ENCODE data around the gene MBD3L1.

The MBD3L1 gene

DNA sequence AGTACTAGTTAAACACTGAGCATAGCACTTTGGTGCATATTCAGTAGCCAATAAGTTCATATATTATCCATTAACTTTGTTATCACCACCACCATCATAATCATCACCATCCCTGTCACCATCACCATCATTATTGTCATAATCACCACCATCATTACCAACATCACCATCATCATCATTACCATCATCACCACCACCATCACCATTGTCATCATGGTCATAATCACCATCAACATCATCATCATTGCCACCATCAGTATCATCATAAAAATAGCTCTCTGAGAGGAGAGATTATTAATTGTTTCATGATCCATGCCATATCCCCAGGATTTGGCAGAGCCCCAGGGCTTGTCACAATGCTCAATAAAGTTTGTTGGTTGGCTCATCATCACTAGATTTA, 49.3 kb downstream of the MBD3L1 start:
- H3K27ac ChIP-seq: no peak overlapping the region
- DNase-seq: no peak
- H3K4me3 ChIP-seq (ENCODE audit: low read depth, low read length): no peak overlapping the region
- in situ Hi-C loops (cut with HindIII; ENCODE audit: low pct_ligation_motif_present, low sequenced_read_pairs): no loop called here
- H3K36me3 ChIP-seq (replicated peaks): no peaks in the 10 kb centered on the region
- TF ChIP-seq, protein P1, sequence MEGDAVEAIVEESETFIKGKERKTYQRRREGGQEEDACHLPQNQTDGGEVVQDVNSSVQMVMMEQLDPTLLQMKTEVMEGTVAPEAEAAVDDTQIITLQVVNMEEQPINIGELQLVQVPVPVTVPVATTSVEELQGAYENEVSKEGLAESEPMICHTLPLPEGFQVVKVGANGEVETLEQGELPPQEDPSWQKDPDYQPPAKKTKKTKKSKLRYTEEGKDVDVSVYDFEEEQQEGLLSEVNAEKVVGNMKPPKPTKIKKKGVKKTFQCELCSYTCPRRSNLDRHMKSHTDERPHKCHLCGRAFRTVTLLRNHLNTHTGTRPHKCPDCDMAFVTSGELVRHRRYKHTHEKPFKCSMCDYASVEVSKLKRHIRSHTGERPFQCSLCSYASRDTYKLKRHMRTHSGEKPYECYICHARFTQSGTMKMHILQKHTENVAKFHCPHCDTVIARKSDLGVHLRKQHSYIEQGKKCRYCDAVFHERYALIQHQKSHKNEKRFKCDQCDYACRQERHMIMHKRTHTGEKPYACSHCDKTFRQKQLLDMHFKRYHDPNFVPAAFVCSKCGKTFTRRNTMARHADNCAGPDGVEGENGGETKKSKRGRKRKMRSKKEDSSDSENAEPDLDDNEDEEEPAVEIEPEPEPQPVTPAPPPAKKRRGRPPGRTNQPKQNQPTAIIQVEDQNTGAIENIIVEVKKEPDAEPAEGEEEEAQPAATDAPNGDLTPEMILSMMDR (IDR thresholded peaks at IDR 0.05; ENCODE audit: low read depth, low read length, missing control alignments): no peak
- H3K27me3 ChIP-seq (replicated peaks): no peaks in the 10 kb centered on the region

DNA sequence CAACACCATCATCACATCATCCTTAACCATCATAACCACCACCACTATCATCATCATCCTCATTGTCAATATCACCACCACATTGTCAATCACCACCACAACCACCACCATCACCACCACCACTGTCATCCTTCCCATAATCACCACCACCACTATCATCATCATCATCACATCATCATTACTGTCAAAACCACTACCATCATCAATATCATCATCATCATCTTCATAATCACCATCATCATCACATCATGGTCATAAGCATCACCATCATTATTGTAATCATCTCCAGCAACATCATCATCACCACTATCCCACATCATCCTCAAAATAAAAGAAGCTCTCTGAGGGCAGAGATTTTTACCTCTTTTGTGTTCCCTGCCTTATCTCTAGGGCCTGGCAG, 52.2 kb downstream of the MBD3L1 start:
- in situ Hi-C loops (cut with HindIII; ENCODE audit: low pct_ligation_motif_present, low sequenced_read_pairs): no loop called here
- TF ChIP-seq, protein P1 (IDR thresholded peaks at IDR 0.05; ENCODE audit: low read depth, low read length, missing control alignments): no peak
- Histone ChIP-seq H3K4me3 (ENCODE audit: low read depth, low read length) (no peak overlapping the region), H3K27ac (no peak overlapping the region), H3K36me3 (replicated peaks) (no peaks in the 10 kb centered on the region), H3K27me3 (replicated peaks) (no peaks in the 10 kb centered on the region)
- no peak for DNase-seq

DNA sequence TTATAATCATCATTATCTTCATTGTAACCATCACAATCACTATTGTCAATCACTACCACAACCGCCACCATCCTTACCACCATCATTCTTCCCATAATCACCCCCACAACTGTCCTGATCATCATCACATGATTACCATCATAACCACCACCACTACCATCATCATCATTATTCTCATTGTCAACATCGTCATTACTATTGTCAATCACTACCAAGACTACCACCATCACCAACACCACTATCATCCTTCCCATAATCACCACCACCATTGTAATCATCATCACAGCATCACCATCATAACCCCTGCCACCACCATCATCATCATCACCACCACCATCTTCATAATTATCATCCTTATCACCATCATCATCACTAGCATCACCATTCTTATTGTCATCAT, 55.2 kb downstream of the MBD3L1 start:
- TF ChIP-seq, protein P1 (IDR thresholded peaks at IDR 0.05; ENCODE audit: low read depth, low read length, missing control alignments): no peak
- Histone ChIP-seq H3K27ac (no peak overlapping the region), H3K36me3 (replicated peaks) (no peaks in the 10 kb centered on the region), H3K27me3 (replicated peaks) (no peaks in the 10 kb centered on the region), H3K4me3 (ENCODE audit: low read depth, low read length) (no peak overlapping the region)
- no peak for DNase-seq
- in situ Hi-C loops (cut with HindIII; ENCODE audit: low pct_ligation_motif_present, low sequenced_read_pairs): no loop called here

DNA sequence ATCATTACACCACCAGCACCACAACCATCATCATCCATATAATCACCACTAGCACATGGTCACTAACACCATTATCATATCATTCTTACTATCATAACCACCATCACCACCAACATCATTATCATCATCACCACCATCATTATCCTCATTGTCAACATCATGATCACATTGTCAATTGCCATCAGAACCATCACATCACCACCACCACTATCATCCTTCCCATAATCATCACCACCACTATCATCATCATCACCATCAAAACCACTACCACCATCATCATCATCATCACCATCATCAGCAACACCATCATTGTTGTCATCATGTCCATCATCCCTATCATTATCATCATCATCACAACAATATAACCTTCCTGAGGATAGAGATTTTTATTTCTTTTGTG, 58.1 kb downstream of the MBD3L1 start:
- TF ChIP-seq, protein P1 (IDR thresholded peaks at IDR 0.05; ENCODE audit: low read depth, low read length, missing control alignments): no peak
- no peak for DNase-seq
- H3K36me3 ChIP-seq (replicated peaks): no peaks in the 10 kb centered on the region
- H3K27ac ChIP-seq: no peak overlapping the region
- no peaks in the 10 kb centered on the region for H3K27me3 ChIP-seq (replicated peaks)
- H3K4me3 ChIP-seq (ENCODE audit: low read depth, low read length): no peak overlapping the region
- in situ Hi-C loops (cut with HindIII; ENCODE audit: low pct_ligation_motif_present, low sequenced_read_pairs): no loop called here

Measured in brain microvascular endothelial cell (primary cell).